Smooth muscle cell of the umbilical artery (primary cell): ENCODE data around the gene CNNM4. TPM values are rescaled to one million over a fixed set of nuclear protein-coding genes. Genes with fewer than 3 reads are reported as not detected.

Experiments
- total RNA-seq: library from RNA; depleted of rRNA; stranded (reverse); fragments of >200 nt; gene quantifications from 2 replicates; pipeline ENCODE4 v1.2.3, GENCODE V29; 2014

The CNNM4 gene
- 3.3 and 4.7 TPM in 2 replicates for total RNA-seq

DNA sequence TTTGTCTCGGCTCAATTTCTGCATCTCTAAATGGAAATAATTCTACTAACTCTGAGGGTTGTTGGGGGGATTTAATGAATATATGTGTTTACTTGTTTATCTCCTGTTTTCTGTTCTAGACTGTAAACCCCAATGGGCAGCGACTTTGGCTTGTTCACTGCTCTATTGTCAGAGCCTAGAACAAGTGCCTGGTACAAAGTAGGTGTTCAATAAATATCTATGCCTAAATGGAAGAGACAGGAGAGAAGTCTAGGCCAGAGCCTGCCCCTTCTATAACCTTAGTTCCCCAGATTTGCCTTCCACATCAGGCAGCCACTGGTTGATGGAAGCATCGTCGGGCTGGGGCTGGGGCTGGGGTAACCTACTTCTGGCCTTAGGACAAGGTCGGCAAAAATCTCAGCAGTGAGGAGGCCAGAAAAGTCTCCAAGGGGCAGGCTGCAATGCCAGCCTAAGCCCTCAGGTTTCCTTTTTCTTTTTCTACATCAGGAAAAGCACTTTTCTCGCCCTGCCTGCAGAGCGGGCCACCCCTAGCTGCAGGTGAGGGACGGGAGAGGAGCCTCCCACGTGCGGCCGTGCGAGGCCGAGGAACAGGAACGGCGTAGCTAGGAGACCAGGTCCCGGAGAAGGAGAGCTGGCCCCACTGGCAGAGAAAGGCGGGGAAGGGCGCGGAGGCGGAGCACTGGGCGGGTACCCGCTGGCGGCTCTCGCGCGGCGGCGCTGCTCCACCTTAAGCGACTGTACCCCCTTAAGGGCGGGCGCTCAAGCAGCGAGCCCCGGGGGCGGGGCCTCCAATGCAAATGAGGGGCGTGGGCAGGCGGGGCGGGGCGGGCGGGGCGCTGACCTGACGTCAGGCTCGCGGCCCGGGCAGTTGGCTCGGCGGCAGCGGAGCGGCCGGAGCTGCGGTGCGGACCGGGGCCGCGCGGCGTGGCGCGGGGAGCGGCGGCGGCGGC lies at the start of gene CNNM4:
Gene CNNM4, plus strand, starts transcription at position 867 of the 950 bp plus-strand sequence. CDS start 98 bp downstream, outside the sequence.

DNA sequence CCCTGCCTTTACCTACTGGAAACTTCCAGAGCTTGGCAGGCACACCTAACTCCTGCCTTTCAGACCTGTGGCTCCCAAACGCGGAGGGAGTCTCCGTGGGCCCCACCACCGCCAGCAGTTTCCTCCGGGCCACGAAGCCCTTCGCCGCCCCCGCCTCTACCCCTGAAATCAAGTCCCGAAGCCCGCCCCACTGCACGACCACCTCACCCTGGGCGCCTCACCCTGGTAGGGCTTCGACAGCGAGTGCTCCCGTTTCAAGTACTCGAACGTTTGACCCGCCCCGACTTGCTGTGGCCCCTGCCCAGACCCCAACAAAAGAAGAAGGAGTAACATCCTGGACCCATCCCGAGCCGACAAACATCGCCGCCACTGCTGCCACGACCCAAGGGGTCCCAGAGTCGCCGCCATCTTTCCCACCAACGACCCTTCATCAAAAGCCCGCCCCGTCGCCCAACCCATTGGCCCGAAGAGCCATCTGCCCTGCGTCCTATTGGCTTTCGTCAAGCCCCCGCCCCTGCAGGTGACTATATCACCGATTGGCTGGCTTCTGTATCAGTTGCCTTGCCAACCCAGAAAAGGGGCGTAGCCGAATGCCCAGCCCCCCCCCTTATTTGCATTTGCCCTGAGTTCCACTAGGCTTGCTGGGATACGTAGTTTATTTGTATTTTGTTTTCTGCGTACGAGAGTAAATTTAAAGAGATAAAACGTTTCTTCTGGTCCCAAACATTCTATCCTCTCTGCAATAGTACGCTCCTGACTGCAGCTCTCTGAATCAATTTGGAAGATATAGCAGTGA lies 20.9 kb upstream of the CNNM4 start, which contains the start of gene LMAN2L:
Gene LMAN2L, minus strand, starts transcription at position 432 of the 796 bp plus-strand sequence. Its CDS starts 24 bp downstream, at position 408.

DNA sequence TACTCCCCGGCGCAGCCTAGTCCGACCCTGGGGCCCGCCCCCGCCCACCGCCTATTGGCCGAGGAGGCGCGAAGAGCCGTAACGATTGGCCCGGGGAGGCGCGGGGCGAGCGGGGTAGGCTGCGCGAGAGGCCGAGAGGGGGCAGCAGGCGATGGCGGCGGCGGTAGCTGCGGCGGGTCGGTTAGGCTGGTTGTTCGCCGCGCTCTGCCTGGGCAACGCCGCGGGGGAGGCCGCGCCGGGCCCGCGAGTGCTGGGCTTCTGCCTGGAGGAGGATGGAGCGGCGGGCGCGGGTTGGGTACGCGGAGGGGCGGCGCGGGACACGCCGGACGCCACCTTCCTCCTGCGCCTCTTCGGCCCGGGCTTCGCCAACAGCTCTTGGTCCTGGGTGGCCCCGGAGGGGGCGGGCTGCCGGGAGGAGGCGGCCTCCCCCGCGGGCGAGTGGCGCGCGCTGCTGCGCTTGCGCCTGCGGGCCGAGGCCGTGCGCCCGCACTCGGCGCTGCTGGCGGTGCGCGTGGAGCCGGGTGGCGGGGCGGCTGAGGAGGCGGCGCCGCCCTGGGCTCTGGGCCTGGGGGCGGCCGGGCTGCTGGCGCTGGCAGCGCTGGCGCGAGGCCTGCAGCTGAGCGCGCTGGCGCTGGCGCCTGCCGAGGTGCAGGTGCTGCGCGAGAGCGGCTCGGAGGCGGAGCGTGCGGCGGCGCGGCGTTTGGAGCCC lies 55.6 kb downstream of the CNNM4 start, which contains the start of gene CNNM3:
Gene CNNM3, plus strand, starts transcription at position 142 of the 709 bp plus-strand sequence. Its CDS starts 10 bp downstream, at position 152.

DNA sequence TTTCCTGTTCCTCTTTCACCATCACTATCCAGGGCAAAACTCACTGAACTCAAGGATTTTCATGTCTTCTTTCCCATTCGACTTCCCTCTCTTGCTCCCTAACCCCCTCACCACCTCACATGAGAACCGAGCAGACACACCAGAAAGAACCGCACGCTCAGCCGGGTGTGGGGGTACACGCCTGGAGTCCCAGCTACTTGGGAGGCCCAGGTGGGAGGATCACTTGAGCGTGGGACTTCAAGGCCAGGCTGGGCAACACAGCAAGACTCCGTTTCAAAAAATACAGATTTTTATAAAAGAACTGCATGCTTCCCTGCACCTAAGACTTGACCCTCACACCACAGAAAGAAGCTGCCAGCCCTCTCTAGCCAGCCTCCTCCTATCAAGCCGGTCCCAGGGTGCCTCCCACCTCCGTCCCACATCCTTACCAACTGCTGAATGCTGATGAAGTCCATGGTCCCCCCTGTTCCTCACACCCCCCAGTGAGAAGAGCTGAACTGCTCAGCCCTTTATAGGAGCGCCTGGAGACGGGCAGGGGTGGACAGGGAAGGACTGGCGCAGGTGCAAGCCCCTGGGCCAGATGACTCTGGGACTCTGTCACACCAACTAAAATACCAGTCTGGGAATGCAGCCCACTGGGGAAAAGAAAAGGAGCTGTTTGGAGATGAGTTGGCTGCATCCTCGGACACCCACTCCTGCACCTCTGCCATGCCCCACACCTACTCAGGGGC lies 83.0 kb downstream of the CNNM4 start, which contains the start of gene ANKRD23:
Gene ANKRD23, minus strand, starts transcription at position 484 of the 731 bp plus-strand sequence. Its CDS starts 29 bp downstream, at position 455.

DNA sequence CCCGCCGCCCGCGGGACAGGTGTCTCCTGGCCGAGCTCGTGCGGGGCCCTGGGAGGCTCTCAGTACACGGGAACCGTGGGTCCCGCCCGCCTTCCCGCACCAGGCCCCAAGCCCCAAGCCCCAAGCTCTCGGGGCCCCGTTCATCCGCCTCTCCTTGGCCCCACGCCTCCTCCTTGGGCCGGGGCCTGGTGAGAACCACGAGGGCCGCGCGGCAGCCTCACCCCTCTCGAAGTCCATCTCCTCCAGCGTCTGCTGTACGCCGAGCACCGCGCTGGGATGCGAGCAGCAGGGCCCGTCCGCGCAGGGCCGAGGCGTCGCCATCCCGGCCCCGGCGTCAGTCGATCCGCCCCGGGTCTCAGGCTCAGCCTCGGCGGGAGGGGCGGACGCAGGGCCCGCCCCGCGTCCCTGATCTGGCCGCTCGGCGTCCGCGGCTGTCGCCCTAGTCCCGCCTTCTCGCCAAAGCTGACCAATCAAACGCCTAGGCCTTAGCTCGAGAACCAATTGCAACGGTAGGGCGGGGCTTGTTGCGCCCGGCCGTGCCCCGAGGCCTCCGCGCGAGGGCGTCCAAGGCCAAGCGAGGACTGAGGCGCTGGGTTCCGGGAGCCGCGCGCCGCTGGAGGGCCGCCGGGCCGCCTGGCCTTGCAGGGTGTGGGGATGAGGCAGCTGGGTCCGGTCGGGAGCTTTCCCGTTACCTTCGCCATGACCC lies 97.1 kb downstream of the CNNM4 start, which contains the start of gene ANKRD39:
Gene ANKRD39, minus strand, starts transcription at position 350 of the 706 bp plus-strand sequence. Its CDS starts 29 bp downstream, at position 321.

Other genes with a start within 250 kb of the CNNM4 start
- gene ARID5A, start 224.2 kb upstream of the CNNM4 start, total RNA-seq = 3.0 and 4.4 TPM in 2 replicates
- 36.5 and 37.4 TPM in 2 replicates for gene KANSL3, start 122.6 kb upstream of the CNNM4 start, total RNA-seq
- 0.32 and 0.59 TPM in 2 replicates for gene FER1L5, start 118.1 kb upstream of the CNNM4 start, total RNA-seq
- gene LMAN2L, start 20.8 kb upstream of the CNNM4 start, total RNA-seq = 37.8 and 45.1 TPM in 2 replicates
- 6.5 and 8.4 TPM in 2 replicates for gene CNNM3, start 55.4 kb downstream of the CNNM4 start, total RNA-seq
- 1.2 and 1.7 TPM in 2 replicates for gene ANKRD23, start 83.1 kb downstream of the CNNM4 start, total RNA-seq
- 4.2 and 6.8 TPM in 2 replicates for gene ANKRD39, start 97.1 kb downstream of the CNNM4 start, total RNA-seq
- 31.2 and 34.1 TPM in 2 replicates for gene SEMA4C, start 109.2 kb downstream of the CNNM4 start, total RNA-seq
- gene FAM178B, start 225.7 kb downstream of the CNNM4 start, total RNA-seq = not detected in 2 replicates